Peyer's patch (tissue), 4 donors: ENCODE results near the gene SSRP1.

Source experiments
- CTCF ChIP-seq, 6 experiments: fragments of 450-650 bp in 4 of 6; fragments of 200-600 bp in 2 of 6; sonication (generic) in 1 of 6; IDR thresholded peaks; one replicate each; pipeline ENCODE4 v1.5.1; 2017 to 2019; ENCODE audit warnings: antibody characterized with exemption in 6 of 6, mild to moderate bottlenecking in 3 of 6, moderate library complexity in 1 of 6
- POLR2A ChIP-seq, 2 donors: fragments of 450-650 bp; IDR thresholded peaks; one replicate each; pipeline ENCODE4 v1.5.1; 2017; ENCODE audit warnings: antibody characterized with exemption in 2 of 2, mild to moderate bottlenecking in 2 of 2, moderate library complexity in 2 of 2

GRCh38 chr11:57323167-57323854, 12.4 kb downstream of the SSRP1 start:
- TF ChIP-seq CTCF (IDR thresholded peaks at IDR 0.05) (no peak), POLR2A (IDR thresholded peaks at IDR 0.05) (no peak)
